NCI-H345 (cell line): ENCODE data around the gene IQGAP2.
A peak's percentile ranks its signal among the peaks of the same experiment; 100 is the strongest.
"Not testable (repeated sequence)": the region's sequence is repeated elsewhere in the genome, so short reads cannot be mapped to it uniquely, and the experiment has no call there.

Source experiments
- DNase-seq: peaks from one replicate; lab custom pipeline; 2025; lab: John Stamatoyannopoulos, UW

Gene IQGAP2

GRCh38 chr5:76402886-76403765 lies at the start of gene IQGAP2:
Gene IQGAP2 (plus strand): TSS chr5:76403285. CDS start chr5:76403546, 261 bp downstream.
- no peak for DNase-seq

GRCh38 chr5:76356887-76357286 lies 46.2 kb upstream of the IQGAP2 start:
- no peak for DNase-seq

- peak; percentile 9 for DNase-seq
Observed at GRCh38 chr5:76363352-76364225, 39.5 kb upstream of the IQGAP2 start.

GRCh38 chr5:76364226-76364589 lies 38.9 kb upstream of the IQGAP2 start:
- no peak for DNase-seq

- no peak for DNase-seq
Observed at GRCh38 chr5:76365561-76365960, 37.5 kb upstream of the IQGAP2 start.

- no peak for DNase-seq
Observed at GRCh38 chr5:76366596-76366995, 36.5 kb upstream of the IQGAP2 start.

GRCh38 chr5:76367623-76368371 lies 35.3 kb upstream of the IQGAP2 start:
- no peak for DNase-seq

- DNase-seq = no peak
Observed at GRCh38 chr5:76368941-76369340, 34.1 kb upstream of the IQGAP2 start.

GRCh38 chr5:76369668-76370067 lies 33.4 kb upstream of the IQGAP2 start:
- not testable (repeated sequence) for DNase-seq

- DNase-seq = no peak
Observed at GRCh38 chr5:76371960-76372322, 31.1 kb upstream of the IQGAP2 start.

- DNase-seq = no peak
Observed at GRCh38 chr5:76372323-76373054, 30.6 kb upstream of the IQGAP2 start.

GRCh38 chr5:76376148-76376865 lies 26.8 kb upstream of the IQGAP2 start:
- no peak for DNase-seq

GRCh38 chr5:76376866-76377230 lies 26.2 kb upstream of the IQGAP2 start:
- no peak for DNase-seq

- no peak for DNase-seq
Observed at GRCh38 chr5:76378355-76378754, 24.7 kb upstream of the IQGAP2 start.

- no peak for DNase-seq
Observed at GRCh38 chr5:76379316-76379715, 23.8 kb upstream of the IQGAP2 start.

- DNase-seq = no peak
Observed at GRCh38 chr5:76379855-76380254, 23.2 kb upstream of the IQGAP2 start.

- DNase-seq = no peak
Observed at GRCh38 chr5:76380346-76381066, 22.6 kb upstream of the IQGAP2 start.

- no peak for DNase-seq
Observed at GRCh38 chr5:76383126-76383832, 19.8 kb upstream of the IQGAP2 start.

- no peak for DNase-seq
Observed at GRCh38 chr5:76384189-76384588, 18.9 kb upstream of the IQGAP2 start.

GRCh38 chr5:76384705-76385104 lies 18.4 kb upstream of the IQGAP2 start:
- DNase-seq = no peak
